H1 (cell line): ENCODE results near the gene ANKS1A. TPM values are rescaled to one million over a fixed set of nuclear protein-coding genes. Genes with fewer than 3 reads are reported as not detected.

Experiments
- polyA plus RNA-seq, 7 experiments: library from polyadenylated mRNA; depleted of rRNA in 3 of 7; stranded (reverse) in 5 of 7; unstranded in 2 of 7; fragments of >200 nt in 5 of 7; fragments of 200-250 nt in 2 of 7; gene quantifications; 1 replicate in 5 of 7; 2 replicates in 1 of 7; 4 replicates in 1 of 7; pipeline versions ENCODE4 v1.2.1 to v1.2.3, GENCODE V29; 2011 to 2013; ENCODE audit warnings: missing spikeins in 2 of 7, mixed read lengths in 2 of 7
- total RNA-seq: library from RNA; stranded (reverse); fragmentation: NEBNext Ultra II Directional; extraction: Animal tissue kit (Norgen Biotek cat#: 25700); gene quantifications from 2 replicates; pipeline ENCODE4 v1.2.1, GENCODE V29; 2021
- TF ChIP-seq, protein P1 (sequence below): fragments of 300-600 bp; sonication (generic); IDR thresholded peaks from 2 replicates; pipeline ENCODE4 v1.7.1; 2012; ENCODE audit warnings: low read length, moderate library complexity, mild to moderate bottlenecking, inconsistent platforms; ENCODE audit not compliant: insufficient replicate concordance

The ANKS1A gene
- total and polyA plus RNA-seq, 2 of the 8 experiments (the other 6 are each of a cell fraction or from before 2014, with no cell fraction given) = 9.8 to 30.9 TPM

DNA sequence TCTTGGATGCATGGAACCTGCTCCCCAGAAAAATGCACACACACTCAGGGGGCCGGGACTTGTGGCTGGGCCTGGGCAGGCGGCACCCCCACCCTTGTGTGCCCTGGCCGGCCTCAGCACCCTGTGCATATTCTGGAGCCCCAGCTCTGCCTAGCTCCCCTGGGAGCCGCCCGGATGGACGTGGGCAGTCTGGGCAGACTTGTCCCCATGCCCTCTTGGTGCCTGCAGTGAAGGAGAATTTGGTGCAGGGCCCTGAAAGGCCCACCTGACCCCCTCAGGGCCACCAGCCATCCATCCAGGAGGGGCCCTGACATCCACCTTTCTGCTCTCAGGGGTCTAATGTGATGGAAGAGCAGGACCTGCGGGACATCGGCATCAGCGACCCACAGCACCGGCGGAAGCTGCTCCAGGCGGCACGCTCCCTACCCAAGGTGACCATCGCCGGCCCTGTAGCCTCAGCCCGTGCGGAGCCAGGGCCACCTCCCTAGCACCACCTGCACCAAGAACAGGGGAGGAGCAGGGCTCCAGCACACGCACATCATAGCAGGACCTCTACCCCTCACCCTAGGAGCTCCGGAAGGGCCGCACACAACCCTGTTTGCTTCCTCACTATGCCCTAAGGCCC is 189.3 kb downstream of the ANKS1A start (continued):
- TF ChIP-seq, protein P1, sequence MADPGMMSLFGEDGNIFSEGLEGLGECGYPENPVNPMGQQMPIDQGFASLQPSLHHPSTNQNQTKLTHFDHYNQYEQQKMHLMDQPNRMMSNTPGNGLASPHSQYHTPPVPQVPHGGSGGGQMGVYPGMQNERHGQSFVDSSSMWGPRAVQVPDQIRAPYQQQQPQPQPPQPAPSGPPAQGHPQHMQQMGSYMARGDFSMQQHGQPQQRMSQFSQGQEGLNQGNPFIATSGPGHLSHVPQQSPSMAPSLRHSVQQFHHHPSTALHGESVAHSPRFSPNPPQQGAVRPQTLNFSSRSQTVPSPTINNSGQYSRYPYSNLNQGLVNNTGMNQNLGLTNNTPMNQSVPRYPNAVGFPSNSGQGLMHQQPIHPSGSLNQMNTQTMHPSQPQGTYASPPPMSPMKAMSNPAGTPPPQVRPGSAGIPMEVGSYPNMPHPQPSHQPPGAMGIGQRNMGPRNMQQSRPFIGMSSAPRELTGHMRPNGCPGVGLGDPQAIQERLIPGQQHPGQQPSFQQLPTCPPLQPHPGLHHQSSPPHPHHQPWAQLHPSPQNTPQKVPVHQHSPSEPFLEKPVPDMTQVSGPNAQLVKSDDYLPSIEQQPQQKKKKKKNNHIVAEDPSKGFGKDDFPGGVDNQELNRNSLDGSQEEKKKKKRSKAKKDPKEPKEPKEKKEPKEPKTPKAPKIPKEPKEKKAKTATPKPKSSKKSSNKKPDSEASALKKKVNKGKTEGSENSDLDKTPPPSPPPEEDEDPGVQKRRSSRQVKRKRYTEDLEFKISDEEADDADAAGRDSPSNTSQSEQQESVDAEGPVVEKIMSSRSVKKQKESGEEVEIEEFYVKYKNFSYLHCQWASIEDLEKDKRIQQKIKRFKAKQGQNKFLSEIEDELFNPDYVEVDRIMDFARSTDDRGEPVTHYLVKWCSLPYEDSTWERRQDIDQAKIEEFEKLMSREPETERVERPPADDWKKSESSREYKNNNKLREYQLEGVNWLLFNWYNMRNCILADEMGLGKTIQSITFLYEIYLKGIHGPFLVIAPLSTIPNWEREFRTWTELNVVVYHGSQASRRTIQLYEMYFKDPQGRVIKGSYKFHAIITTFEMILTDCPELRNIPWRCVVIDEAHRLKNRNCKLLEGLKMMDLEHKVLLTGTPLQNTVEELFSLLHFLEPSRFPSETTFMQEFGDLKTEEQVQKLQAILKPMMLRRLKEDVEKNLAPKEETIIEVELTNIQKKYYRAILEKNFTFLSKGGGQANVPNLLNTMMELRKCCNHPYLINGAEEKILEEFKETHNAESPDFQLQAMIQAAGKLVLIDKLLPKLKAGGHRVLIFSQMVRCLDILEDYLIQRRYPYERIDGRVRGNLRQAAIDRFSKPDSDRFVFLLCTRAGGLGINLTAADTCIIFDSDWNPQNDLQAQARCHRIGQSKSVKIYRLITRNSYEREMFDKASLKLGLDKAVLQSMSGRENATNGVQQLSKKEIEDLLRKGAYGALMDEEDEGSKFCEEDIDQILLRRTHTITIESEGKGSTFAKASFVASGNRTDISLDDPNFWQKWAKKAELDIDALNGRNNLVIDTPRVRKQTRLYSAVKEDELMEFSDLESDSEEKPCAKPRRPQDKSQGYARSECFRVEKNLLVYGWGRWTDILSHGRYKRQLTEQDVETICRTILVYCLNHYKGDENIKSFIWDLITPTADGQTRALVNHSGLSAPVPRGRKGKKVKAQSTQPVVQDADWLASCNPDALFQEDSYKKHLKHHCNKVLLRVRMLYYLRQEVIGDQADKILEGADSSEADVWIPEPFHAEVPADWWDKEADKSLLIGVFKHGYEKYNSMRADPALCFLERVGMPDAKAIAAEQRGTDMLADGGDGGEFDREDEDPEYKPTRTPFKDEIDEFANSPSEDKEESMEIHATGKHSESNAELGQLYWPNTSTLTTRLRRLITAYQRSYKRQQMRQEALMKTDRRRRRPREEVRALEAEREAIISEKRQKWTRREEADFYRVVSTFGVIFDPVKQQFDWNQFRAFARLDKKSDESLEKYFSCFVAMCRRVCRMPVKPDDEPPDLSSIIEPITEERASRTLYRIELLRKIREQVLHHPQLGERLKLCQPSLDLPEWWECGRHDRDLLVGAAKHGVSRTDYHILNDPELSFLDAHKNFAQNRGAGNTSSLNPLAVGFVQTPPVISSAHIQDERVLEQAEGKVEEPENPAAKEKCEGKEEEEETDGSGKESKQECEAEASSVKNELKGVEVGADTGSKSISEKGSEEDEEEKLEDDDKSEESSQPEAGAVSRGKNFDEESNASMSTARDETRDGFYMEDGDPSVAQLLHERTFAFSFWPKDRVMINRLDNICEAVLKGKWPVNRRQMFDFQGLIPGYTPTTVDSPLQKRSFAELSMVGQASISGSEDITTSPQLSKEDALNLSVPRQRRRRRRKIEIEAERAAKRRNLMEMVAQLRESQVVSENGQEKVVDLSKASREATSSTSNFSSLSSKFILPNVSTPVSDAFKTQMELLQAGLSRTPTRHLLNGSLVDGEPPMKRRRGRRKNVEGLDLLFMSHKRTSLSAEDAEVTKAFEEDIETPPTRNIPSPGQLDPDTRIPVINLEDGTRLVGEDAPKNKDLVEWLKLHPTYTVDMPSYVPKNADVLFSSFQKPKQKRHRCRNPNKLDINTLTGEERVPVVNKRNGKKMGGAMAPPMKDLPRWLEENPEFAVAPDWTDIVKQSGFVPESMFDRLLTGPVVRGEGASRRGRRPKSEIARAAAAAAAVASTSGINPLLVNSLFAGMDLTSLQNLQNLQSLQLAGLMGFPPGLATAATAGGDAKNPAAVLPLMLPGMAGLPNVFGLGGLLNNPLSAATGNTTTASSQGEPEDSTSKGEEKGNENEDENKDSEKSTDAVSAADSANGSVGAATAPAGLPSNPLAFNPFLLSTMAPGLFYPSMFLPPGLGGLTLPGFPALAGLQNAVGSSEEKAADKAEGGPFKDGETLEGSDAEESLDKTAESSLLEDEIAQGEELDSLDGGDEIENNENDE = no peak
- TF ChIP-seq, all 59 proteins: peak for 0
